ENCODE results near the gene TBC1D8.

DNA sequence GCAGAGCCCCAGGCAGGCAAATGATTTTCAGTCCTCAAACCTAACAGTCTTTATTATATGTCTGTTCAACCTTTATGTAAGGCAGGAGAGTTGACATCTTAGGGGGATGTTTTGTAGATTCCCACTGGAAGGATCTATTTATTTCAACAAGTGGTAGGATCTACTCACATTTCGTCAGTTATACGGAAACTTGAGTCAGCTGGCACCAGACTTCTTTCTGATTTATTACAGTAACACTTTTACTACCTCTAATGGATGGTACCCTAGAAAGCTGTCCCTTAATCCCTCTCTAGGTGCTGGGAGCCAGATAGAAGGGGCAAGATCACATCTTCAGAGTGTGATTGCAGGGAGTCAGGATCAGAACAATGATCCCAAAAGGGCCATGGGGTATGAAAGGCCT, 151.2 kb downstream of the TBC1D8 start:
- no peak for TF ChIP-seq ZNF274 (IDR thresholded peaks at IDR 0.05; ENCODE audit: low read depth, low read length)
- TF ChIP-seq YY1 (IDR thresholded peaks at IDR 0.05; ENCODE audit: insufficient read depth, insufficient read length) = no peak
- TF ChIP-seq SUZ12 (IDR thresholded peaks at IDR 0.05; ENCODE audit: extremely low read depth, insufficient read depth, insufficient read length) = no peak

All from NT2/D1 (cell line).